ENCODE data around the gene ARHGEF28.

- no peak for TF ChIP-seq ISL1 (CRISPR knock-in tag; IDR thresholded peaks at IDR 0.05)
- no peak for TF ChIP-seq GLIS3 (CRISPR knock-in tag; IDR thresholded peaks at IDR 0.05)
- TF ChIP-seq ARNTL (CRISPR knock-in tag; IDR thresholded peaks at IDR 0.05; ENCODE audit: borderline replicate concordance, low read depth) = no peak
- no peak for TF ChIP-seq OSR1 (CRISPR knock-in tag; IDR thresholded peaks at IDR 0.05)
- no peak for TF ChIP-seq PATZ1 (CRISPR knock-in tag; IDR thresholded peaks at IDR 0.05; ENCODE audit: borderline replicate concordance)
Measured at GRCh38 chr5:73911761-73912393, 285.9 kb downstream of the ARHGEF28 start.
